Measurements from ENCODE around the gene DOCK4.
A peak's percentile ranks its signal among the peaks of the same experiment; 100 is the strongest.

DOCK4 gene

DNA sequence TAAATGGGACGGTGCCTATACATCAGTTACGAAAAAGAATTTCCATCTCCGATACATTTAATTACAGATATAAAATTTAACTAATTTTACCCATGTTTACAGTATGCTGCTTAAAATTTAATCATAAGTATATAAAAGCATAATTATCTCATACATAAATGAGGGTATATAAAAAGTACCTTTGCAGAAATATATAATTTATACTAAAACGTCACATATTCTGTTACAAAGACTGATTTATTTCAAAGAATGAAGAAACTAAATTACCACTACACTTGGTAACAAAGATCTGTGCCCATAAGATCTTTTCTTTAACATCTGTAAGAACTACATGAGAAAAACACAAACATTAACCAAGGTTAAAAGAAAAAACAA lies 2.8 kb downstream of the DOCK4 start:
- H3K9me3 ChIP-seq (ENCODE audit: control insufficient read depth, insufficient read depth, low read length), result no peaks in the 10 kb centered on the region
- peaks cover 13% of the 10 kb centered on the region for H3K4me1 ChIP-seq (ENCODE audit: control insufficient read depth, insufficient read depth, low read length)
- H3K27ac ChIP-seq (ENCODE audit: low read depth, low read length), result no peak overlapping the region
- no peak overlapping the region for H3K9ac ChIP-seq (ENCODE audit: low read depth, low read length)
- no peaks in the 10 kb centered on the region for H3K36me3 ChIP-seq (ENCODE audit: control insufficient read depth, insufficient read depth, low read length)
- peak overlapping the region; percentile 96 for H3K4me3 ChIP-seq (ENCODE audit: low read depth, low read length)
- no peaks in the 10 kb centered on the region for H3K27me3 ChIP-seq (ENCODE audit: control insufficient read depth, insufficient read depth, low read length)

DNA sequence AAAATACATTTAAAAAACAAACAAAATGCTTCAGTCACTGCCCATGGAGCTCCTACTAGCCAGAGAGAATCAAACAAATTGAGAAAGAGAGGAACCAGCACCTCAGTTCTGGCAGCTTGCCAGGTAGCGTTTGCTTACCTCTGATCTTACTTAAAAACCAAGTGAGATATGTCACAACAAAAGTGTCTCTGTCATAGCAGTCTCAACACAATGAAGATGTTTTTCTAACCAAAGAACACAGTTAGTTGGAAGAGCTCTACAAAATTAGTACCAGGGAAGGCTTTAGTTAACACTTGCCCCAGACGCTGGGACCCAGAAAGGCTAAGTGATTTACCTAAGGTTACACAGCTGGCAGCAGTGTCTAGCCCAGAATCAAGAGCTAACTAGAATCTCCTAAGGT lies 3.4 kb downstream of the DOCK4 start:
- Histone ChIP-seq H3K27ac (ENCODE audit: low read depth, low read length) (no peak overlapping the region), H3K4me3 (ENCODE audit: low read depth, low read length) (no peak overlapping the region), H3K36me3 (ENCODE audit: control insufficient read depth, insufficient read depth, low read length) (no peaks in the 10 kb centered on the region), H3K9me3 (ENCODE audit: control insufficient read depth, insufficient read depth, low read length) (no peaks in the 10 kb centered on the region), H3K4me1 (ENCODE audit: control insufficient read depth, insufficient read depth, low read length) (peaks cover 16% of the 10 kb centered on the region), H3K27me3 (ENCODE audit: control insufficient read depth, insufficient read depth, low read length) (no peaks in the 10 kb centered on the region), H3K9ac (ENCODE audit: low read depth, low read length) (no peak overlapping the region)

DNA sequence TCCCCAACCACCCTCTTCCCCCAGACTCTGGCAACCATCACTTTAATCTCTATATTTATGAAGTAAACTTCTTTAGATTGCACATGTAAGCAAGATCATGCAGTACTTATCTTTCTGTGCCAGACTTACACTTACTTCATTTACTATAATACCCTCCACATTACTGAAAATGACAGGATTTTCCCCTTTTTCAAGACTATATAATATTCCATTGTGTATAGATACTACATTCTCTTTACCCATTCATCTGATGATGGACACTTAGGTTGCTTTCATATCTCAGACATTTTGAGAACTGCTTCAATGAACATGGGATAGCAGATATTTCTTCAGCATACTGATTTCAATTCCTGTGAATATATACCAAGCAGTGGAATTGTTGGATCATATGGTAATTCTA lies 4.4 kb downstream of the DOCK4 start:
- Histone ChIP-seq H3K9me3 (ENCODE audit: control insufficient read depth, insufficient read depth, low read length) (no peaks in the 10 kb centered on the region), H3K4me3 (ENCODE audit: low read depth, low read length) (no peak overlapping the region), H3K4me1 (ENCODE audit: control insufficient read depth, insufficient read depth, low read length) (peaks cover 16% of the 10 kb centered on the region), H3K36me3 (ENCODE audit: control insufficient read depth, insufficient read depth, low read length) (no peaks in the 10 kb centered on the region), H3K9ac (ENCODE audit: low read depth, low read length) (no peak overlapping the region), H3K27ac (ENCODE audit: low read depth, low read length) (no peak overlapping the region), H3K27me3 (ENCODE audit: control insufficient read depth, insufficient read depth, low read length) (no peaks in the 10 kb centered on the region)

DNA sequence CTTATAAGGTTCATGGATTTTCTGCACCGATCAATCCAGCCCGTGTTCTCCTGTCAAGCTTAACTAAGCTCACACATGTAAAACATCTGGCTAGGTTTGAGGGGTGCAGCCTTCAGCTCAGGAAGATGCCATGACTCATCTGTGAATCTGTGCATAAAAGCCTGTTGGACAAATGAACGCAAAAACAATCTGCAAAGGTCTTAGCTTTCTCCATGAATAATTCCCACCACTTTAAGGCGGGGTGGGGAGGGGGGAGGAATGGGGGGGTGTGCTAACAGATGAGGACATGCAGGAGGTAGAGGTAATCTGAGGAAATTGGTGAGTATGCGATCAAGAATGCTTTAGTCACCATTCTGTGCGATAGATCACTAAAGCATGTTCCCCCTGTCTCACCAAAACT lies 4.8 kb downstream of the DOCK4 start:
- Histone ChIP-seq H3K4me1 (ENCODE audit: control insufficient read depth, insufficient read depth, low read length) (peaks cover 16% of the 10 kb centered on the region), H3K27me3 (ENCODE audit: control insufficient read depth, insufficient read depth, low read length) (no peaks in the 10 kb centered on the region), H3K27ac (ENCODE audit: low read depth, low read length) (no peak overlapping the region), H3K9me3 (ENCODE audit: control insufficient read depth, insufficient read depth, low read length) (no peaks in the 10 kb centered on the region), H3K9ac (ENCODE audit: low read depth, low read length) (no peak overlapping the region), H3K4me3 (ENCODE audit: low read depth, low read length) (no peak overlapping the region), H3K36me3 (ENCODE audit: control insufficient read depth, insufficient read depth, low read length) (no peaks in the 10 kb centered on the region)

DNA sequence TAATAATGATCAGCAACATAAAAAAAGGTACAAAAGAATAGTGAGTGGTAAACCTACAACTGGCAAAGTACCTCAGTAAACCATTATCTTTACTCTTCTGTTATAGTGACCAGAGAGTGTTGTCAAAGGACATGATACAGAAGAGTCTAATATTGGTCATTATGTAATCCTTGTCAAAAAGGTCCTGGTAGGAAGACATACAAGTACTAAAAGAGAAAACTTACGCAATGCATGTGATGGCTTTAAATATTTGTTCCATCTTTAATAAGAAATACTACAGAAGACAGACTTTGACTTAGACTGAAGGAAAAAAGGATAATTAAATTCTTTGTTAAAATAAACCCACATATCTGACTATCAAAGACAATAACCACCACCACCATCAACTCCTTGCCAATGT lies 6.5 kb downstream of the DOCK4 start:
- H3K4me1 ChIP-seq (ENCODE audit: control insufficient read depth, insufficient read depth, low read length), result peaks cover 19% of the 10 kb centered on the region
- no peaks in the 10 kb centered on the region for H3K36me3 ChIP-seq (ENCODE audit: control insufficient read depth, insufficient read depth, low read length)
- no peak overlapping the region for H3K27ac ChIP-seq (ENCODE audit: low read depth, low read length)
- H3K9me3 ChIP-seq (ENCODE audit: control insufficient read depth, insufficient read depth, low read length), result no peaks in the 10 kb centered on the region
- no peaks in the 10 kb centered on the region for H3K27me3 ChIP-seq (ENCODE audit: control insufficient read depth, insufficient read depth, low read length)
- no peak overlapping the region for H3K4me3 ChIP-seq (ENCODE audit: low read depth, low read length)
- H3K9ac ChIP-seq (ENCODE audit: low read depth, low read length), result no peak overlapping the region

DNA sequence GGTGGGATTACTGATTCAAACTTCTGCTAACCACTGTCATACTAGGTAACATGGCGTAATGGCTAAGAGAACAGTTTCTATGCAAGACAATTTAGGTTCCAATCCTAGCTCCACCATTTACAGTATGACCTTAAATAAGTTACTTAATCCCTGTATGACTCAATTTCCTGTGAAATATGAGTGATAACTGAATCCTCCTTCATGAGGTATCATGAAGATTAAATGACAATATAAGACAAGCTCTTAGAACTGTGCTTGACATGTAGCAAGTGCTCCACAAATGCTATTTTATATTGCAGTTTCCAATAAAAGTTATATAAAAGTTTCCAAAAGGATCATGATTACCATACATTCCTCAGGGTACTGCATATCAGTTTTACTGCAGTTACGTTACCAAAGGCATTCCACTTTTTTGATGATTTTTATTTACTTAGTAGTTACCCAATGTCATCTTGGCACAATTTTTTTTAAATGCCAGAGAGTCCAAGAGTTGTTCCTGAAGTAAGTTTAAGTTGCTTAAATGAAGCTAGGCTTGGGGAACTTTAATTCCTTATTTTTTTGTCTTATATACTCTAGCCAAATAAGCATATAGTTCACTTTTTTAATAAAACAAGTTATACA lies 7.1 kb downstream of the DOCK4 start:
- Histone ChIP-seq H3K27me3 (ENCODE audit: control insufficient read depth, insufficient read depth, low read length) (no peaks in the 10 kb centered on the region), H3K9ac (ENCODE audit: low read depth, low read length) (no peak overlapping the region), H3K4me3 (ENCODE audit: low read depth, low read length) (no peak overlapping the region), H3K4me1 (ENCODE audit: control insufficient read depth, insufficient read depth, low read length) (peaks cover 19% of the 10 kb centered on the region), H3K36me3 (ENCODE audit: control insufficient read depth, insufficient read depth, low read length) (no peaks in the 10 kb centered on the region), H3K27ac (ENCODE audit: low read depth, low read length) (no peak overlapping the region), H3K9me3 (ENCODE audit: control insufficient read depth, insufficient read depth, low read length) (no peaks in the 10 kb centered on the region)

DNA sequence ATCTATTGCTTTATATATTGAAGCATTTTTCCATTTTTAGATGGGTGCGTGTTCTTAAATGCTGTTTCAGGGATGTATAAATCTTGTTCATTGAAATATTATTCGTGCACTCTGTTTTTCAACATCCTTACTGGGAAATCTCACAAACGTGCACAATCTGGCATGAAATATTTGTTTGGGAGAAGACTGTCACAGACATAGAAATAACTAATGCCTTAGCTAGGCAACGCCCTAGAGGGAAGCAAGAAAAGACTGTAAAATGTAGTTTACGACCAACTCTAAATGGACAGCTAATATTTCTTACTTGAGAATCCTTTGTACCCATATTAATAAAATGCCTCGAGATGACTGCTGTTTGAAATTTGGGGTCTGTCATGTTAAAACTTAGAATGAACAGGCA lies 8.9 kb downstream of the DOCK4 start:
- Histone ChIP-seq H3K9me3 (ENCODE audit: control insufficient read depth, insufficient read depth, low read length) (no peaks in the 10 kb centered on the region), H3K4me1 (ENCODE audit: control insufficient read depth, insufficient read depth, low read length) (peaks cover 6% of the 10 kb centered on the region; the same call in 1 of the 2 replicates), H3K27ac (ENCODE audit: low read depth, low read length) (no peak overlapping the region), H3K4me3 (ENCODE audit: low read depth, low read length) (no peak overlapping the region), H3K36me3 (ENCODE audit: control insufficient read depth, insufficient read depth, low read length) (no peaks in the 10 kb centered on the region), H3K9ac (ENCODE audit: low read depth, low read length) (no peak overlapping the region), H3K27me3 (ENCODE audit: control insufficient read depth, insufficient read depth, low read length) (no peaks in the 10 kb centered on the region)

DNA sequence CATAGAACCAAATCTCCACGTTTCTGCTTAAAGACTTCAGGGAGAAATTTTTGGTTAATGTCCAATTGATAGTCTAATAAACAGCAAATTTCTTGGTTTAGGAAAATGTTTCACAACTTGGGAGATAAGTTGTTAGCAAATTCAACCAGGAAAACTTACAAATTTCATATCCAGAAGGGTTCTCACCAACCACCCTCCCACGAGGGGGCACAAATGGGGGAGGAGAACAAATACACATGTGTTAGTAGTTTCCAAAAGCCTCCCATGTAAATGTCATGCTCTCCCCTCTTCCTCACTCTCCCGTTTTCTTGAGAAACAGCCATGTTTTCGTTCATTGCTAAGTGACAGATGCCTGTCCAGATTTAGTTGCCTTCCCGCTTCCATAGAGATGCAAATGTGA lies 10.5 kb downstream of the DOCK4 start:
- Histone ChIP-seq H3K9ac (ENCODE audit: low read depth, low read length) (no peak overlapping the region), H3K4me1 (ENCODE audit: control insufficient read depth, insufficient read depth, low read length) (peaks cover 6% of the 10 kb centered on the region; the same call in 1 of the 2 replicates), H3K4me3 (ENCODE audit: low read depth, low read length) (no peak overlapping the region), H3K27ac (ENCODE audit: low read depth, low read length) (no peak overlapping the region), H3K9me3 (ENCODE audit: control insufficient read depth, insufficient read depth, low read length) (no peaks in the 10 kb centered on the region), H3K36me3 (ENCODE audit: control insufficient read depth, insufficient read depth, low read length) (no peaks in the 10 kb centered on the region), H3K27me3 (ENCODE audit: control insufficient read depth, insufficient read depth, low read length) (no peaks in the 10 kb centered on the region)

DNA sequence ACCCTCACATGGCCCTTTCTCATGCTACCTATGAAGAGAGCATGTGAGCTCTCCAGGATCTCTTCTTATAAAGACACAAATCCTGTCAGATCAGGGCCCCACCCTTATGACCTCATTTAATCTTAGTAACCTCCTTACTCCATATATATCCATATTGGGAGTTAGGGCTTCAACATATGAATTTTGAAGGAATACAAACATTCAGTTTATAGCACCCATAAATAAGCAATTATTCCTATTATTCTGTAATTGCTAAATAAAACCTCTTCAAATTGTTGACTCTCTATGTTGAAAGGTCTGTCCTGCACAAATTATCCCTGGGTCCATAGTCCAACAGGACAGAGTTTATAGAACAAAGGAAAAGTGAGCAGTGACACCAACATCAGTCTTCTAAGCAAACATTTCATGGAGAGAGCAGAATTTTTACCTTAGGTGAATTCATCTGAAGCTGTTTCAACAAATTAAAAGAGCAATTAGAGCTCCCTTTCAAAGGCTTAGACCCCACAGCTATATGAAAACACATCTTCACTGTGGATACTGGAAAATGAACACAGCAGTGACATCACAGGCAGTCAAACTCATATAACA lies 12.2 kb downstream of the DOCK4 start:
- Histone ChIP-seq H3K27me3 (ENCODE audit: control insufficient read depth, insufficient read depth, low read length) (no peaks in the 10 kb centered on the region), H3K4me3 (ENCODE audit: low read depth, low read length) (no peak overlapping the region), H3K4me1 (ENCODE audit: control insufficient read depth, insufficient read depth, low read length) (peaks cover 6% of the 10 kb centered on the region; the same call in 1 of the 2 replicates), H3K9me3 (ENCODE audit: control insufficient read depth, insufficient read depth, low read length) (no peaks in the 10 kb centered on the region), H3K36me3 (ENCODE audit: control insufficient read depth, insufficient read depth, low read length) (no peaks in the 10 kb centered on the region), H3K9ac (ENCODE audit: low read depth, low read length) (no peak overlapping the region), H3K27ac (ENCODE audit: low read depth, low read length) (no peak overlapping the region)

DNA sequence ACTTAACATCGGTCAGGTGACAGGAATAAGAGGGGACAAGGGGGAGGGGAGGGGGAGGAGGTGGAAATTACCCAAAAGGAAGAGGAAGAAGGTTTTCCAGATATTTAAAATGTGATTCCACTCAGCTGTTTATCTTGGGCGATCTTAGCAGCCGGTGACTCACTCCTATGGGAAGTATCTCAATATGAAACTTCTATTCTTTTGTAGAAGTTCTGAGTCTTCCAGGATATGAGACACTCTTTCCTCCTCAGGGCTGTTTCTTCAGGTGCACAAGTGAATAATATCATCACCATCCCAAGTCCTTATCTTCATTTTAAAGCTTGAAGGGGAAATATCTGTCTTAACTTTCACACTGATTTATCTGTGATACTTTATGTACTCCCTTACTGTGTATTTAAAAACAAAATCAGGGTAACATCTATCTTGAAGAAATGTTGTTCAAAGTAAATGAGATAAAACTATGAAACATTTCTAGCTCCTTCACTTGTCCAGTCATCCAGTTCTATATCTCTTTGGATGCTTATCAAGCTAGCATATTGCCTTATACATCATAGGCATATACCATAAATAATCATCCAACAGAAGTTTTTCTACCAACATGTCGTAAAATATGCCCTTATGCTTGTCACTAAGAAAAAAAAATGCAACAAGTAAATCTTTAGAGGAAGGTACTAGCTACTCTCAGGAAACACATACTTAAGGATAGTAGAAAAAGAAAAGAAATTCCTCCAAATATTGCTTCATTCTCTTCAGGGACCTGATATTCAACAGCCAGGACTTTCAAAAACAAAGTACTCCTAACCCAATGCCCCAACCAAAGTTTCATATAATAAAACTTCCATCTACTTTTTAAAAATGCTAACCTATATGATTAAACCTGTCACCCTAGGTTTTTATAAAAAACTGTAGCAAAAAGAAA lies 13.7 kb downstream of the DOCK4 start:
- H3K27ac ChIP-seq (ENCODE audit: low read depth, low read length), result no peak overlapping the region
- 0 out of 2 replicates have a peak, but pooled peaks cover 3% of the 10 kb centered on the region for H3K4me1 ChIP-seq (ENCODE audit: control insufficient read depth, insufficient read depth, low read length)
- no peak overlapping the region for H3K4me3 ChIP-seq (ENCODE audit: low read depth, low read length)
- H3K9me3 ChIP-seq (ENCODE audit: control insufficient read depth, insufficient read depth, low read length), result no peaks in the 10 kb centered on the region
- no peak overlapping the region for H3K9ac ChIP-seq (ENCODE audit: low read depth, low read length)
- no peaks in the 10 kb centered on the region for H3K27me3 ChIP-seq (ENCODE audit: control insufficient read depth, insufficient read depth, low read length)
- no peaks in the 10 kb centered on the region for H3K36me3 ChIP-seq (ENCODE audit: control insufficient read depth, insufficient read depth, low read length)

DNA sequence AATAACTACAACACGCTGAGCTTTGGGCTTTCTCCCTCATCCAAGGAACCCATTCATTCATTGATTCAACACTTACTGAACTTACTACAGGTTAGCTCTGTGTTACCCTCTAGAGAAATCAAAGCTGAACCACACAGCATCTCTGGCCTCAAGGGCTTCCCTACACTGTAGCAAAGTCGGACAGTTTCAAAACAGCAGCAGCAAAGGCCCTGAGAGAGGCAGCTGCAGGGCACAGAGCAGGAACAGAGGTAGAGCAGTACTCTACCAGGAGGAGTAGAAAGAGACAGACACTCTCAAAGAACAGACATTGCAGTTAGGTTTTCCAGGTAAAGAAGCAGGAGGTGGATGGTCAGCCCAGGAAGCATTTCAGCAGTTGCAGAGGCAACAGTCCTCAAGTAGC lies 16.1 kb downstream of the DOCK4 start:
- Histone ChIP-seq H3K4me1 (ENCODE audit: control insufficient read depth, insufficient read depth, low read length) (no peaks in the 10 kb centered on the region), H3K27ac (ENCODE audit: low read depth, low read length) (no peak overlapping the region), H3K9ac (ENCODE audit: low read depth, low read length) (no peak overlapping the region), H3K36me3 (ENCODE audit: control insufficient read depth, insufficient read depth, low read length) (no peaks in the 10 kb centered on the region), H3K27me3 (ENCODE audit: control insufficient read depth, insufficient read depth, low read length) (no peaks in the 10 kb centered on the region), H3K4me3 (ENCODE audit: low read depth, low read length) (no peak overlapping the region), H3K9me3 (ENCODE audit: control insufficient read depth, insufficient read depth, low read length) (no peaks in the 10 kb centered on the region)
